Right ventricle myocardium superior (tissue), 1 donor: Measurements from ENCODE around the gene RASSF10. TPM values are rescaled to one million over a fixed set of nuclear protein-coding genes. Genes with fewer than 3 reads are reported as not detected.

Experiments
- ATAC-seq: fragments of 200-7000 bp; cut with Tn5 transposase; one replicate; pipeline ENCODE4 v1.9.1; 2020; ENCODE audit warnings: mild to moderate bottlenecking; ENCODE audit not compliant: poor library complexity
- DNase-seq: peaks from one replicate; pipeline ENCODE4 v3.0.0-alpha.2; 2020
- intact Hi-C: fragments of 100-400 bp; cut with DNase I; formaldehyde crosslinking; loops from one replicate; pipeline ENCODE4 v1.11.2; 2022
- long read RNA-seq: library from polyadenylated mRNA; unstranded; transcript quantifications from one replicate; pipeline ENCODE4 v2.0.0, GENCODE V29; 2021
- total RNA-seq: library from RNA; stranded (reverse); fragmentation: NEBNext Ultra II Directional; extraction: Animal tissue kit (Norgen Biotek cat#: 25700); gene quantifications from one replicate; pipeline ENCODE4 v1.2.1, GENCODE V29; 2021
- donor health status: DM: no; HTN: yes; CAD: no; lungs with severe emphysema.

The RASSF10 gene
- 0.22 TPM for total RNA-seq
- long read RNA-seq = 0 reads

DNA sequence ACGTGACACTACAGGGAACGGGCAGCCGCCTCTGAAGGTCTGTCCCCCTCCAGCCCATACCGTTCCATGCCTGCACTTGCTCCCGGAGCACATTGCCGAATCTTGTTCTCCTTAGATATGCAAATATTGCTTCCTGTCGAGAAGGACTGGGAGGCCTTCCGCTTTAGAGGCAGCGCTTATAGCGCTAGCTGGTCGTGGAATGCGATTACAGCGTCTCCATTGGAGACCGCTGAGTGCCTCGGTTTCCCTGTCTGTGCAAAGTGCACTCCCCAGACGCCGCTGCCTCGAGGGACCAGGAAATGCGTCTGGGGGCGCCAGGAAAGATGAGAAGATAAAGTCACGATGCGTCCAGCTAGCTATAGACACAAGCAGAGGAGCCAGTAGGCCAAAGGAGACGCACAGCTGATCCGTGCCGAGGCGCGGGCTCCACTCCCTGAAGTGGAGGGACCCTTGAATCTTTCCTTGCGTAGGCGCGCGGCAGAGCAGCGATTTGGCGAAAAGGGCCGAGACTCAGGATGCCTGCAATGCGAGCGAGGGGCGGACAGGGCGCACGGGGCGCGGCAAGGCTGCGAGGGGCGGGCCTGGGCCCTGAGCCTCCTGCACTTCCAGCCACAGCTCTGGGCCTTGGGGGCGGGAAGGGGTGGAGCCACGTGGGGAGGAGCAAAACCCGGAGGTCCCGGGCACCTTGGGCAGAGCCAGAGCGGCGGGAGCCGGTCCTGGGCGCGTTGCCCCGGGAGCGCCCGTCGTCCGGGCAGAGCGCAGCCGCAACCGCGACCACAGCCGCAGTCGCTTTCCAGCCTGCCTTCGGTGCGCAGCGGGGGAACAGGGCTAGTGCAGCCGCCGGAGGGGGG lies at the start of gene RASSF10:
TSS of gene RASSF10 (plus strand) at position 692 of the 851 bp plus-strand sequence. CDS start 261 bp downstream, outside the sequence.
- DNase-seq (peak; percentile 76), ATAC-seq (peak; percentile 87)
- intact Hi-C loops = no loop called here

DNA sequence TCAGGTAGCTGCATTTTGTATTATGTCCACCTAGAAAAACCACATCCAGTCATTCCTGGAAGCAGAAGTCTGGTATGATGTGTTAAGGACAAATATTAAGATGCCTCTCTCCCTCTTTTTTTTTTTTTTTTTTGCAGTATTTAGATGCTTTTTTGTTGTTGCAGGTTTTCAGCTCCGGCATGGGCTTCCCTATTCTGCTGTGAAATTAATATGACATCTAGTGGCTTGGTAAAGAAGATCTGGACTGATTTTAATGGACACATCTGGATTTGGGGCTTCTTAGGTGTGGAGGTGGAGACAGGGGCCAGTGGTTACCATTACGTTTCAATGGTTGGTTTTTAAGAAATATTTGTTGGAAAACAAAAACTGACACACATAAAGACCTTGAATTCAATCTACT lies 47.5 kb upstream of the RASSF10 start:
- intact Hi-C loops = loop anchor here (5.0 to 10.0 kb wide), 3 partner anchors 193 to 381 kb away; no protein-coding TSS in a partner anchor
- DNase-seq (no peak), ATAC-seq (no peak)

DNA sequence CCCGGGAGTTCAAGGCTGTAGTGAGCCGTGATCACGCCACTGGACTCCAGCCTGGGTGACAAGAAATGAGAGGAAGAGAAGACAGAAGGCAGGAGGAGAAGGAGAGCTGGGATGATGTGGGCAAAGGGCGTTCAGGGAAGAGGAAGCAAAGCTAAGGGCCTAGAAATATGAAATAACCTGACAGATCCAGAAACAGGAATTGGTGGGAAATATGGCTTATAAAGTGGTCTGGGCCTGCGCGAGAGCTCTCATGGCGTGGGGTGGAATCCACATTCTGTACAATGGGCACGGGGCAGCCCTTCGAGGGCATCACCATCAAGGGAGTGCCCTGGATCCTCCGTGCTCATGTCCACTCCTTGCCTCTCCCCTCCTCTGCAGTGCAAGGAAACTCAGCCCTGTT lies 46.8 kb upstream of the RASSF10 start:
- DNase-seq = no peak
- intact Hi-C loops = loop anchor here (5.0 to 10.0 kb wide), 3 partner anchors 192 to 380 kb away; no protein-coding TSS in a partner anchor
- no peak for ATAC-seq

DNA sequence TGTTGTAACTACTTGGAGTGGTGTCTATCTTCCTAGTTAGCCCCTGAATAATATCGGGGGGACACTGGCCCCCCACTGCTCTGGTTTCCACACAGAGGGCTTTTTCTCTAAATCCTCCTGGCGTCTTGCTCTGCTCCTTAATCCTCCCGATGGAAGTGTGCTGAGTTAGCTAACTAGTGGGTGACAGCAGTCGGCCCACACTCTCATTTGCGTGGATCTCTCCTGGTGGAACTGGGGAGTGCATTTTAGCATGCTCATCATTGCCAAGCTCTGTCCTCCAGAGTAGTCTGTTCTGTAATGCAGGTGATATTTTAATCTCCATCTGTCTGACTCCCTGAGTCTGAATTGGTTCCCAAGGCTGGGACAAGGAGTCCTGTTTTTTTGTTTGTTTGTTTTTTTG lies 46.1 kb upstream of the RASSF10 start:
- intact Hi-C loops = loop anchor here (5.0 to 10.0 kb wide), 3 partner anchors 192 to 379 kb away; no protein-coding TSS in a partner anchor
- DNase-seq (no peak), ATAC-seq (no peak)

DNA sequence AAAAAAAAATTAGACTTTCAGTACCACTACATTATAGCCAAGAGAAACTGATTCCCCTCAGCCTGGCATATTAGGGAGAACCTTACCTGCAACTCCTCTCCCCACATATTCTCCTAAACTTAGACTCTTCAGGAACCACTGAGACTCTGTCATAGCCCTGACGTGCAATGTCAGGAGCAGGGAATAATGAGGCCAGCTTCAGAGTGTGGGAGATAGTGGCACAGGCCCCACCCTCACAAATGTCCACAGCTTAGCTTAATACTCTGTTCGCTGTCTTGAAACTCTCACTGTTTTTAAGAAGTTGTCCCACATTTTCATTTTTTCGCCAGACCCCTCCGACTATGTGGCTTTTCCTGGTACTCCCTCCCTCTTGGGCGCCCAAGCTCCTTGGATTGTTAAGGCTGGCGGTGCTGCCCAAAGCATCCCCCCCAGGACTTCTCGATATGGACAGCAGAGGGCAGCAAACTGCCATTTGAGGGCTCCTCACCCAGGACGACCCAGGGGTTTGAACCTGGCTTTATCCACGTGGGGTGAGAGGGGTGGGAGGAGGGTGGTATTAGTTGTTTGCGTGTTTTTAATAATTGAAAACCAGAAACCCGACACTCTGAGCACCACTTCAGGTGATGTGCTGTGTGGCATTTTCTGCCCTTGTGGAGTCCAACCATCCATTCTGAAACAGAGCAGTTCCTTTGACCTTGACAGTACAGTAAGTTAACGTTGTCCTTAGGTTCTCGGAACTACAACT lies 45.2 kb upstream of the RASSF10 start:
- peak; percentile 65 for DNase-seq
- peak; percentile 92 for ATAC-seq
- intact Hi-C loops = loop anchor here (5.0 to 10.0 kb wide), 3 partner anchors 191 to 378 kb away; no protein-coding TSS in a partner anchor

DNA sequence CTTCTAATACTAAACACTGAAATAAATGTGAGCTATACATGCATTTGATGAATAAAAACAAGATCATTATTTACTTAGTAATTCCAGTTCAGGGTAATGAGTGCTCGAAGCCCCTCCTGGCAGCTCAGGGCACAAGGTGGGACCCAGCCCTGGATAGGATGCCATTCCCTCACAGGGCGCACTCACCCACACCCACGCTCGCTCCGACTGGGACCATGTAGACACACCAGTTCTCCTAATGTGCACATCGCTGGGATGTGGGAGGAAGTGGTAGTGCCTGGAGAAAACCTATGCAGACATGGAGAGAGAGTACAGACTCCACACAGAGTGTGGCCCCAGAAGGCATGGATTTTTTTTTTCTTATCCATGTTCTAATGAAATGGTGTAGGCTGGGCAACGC lies 44.5 kb upstream of the RASSF10 start:
- no peak for ATAC-seq
- DNase-seq = no peak
- intact Hi-C loops = loop anchor here (5.0 to 10.0 kb wide), 3 partner anchors 190 to 378 kb away; no protein-coding TSS in a partner anchor

DNA sequence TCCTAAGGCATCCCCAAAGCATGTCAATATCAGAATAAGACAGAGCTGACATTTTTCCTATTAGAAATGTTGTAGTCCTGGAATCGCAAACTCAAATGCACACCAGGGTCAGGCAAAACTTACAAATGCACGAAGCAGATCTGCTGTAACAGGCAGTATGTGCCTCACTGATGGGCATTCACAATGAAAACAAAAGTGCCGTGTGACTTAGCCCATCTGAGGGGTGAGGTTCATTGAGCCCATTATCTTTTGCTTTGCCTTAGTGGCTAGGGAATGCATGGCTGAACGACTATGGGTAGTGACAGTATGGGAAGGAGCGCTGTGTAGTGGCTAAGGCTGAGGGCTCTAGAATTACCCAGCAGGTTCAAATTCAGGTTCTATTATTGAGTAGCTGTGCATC lies 43.1 kb upstream of the RASSF10 start:
- DNase-seq (no peak), ATAC-seq (no peak)
- intact Hi-C loops = loop anchor here (10.0 kb wide), 1 partner anchor 189 kb away; no protein-coding TSS in a partner anchor

DNA sequence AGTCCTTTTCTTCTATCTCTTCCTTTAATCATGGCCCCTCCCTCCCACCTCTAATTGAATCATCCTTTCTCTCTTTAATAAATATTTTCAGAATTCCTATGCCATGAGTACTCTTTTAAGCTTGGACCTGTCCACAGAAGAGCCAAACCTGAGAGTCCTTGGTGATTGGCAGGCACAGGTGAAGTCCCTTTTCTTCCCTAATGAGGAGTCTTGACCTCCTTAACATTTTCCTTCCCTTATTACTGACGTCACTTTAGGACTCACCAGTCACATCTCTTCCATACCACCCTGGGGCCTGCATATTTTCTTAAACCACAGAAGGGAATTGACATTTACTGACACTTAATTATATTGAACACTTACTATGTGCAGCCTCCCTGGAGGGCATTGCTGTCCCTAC lies 41.0 kb upstream of the RASSF10 start:
- ATAC-seq = no peak
- intact Hi-C loops = loop anchor here (10.0 kb wide), 1 partner anchor 187 kb away; no protein-coding TSS in a partner anchor
- no peak for DNase-seq

DNA sequence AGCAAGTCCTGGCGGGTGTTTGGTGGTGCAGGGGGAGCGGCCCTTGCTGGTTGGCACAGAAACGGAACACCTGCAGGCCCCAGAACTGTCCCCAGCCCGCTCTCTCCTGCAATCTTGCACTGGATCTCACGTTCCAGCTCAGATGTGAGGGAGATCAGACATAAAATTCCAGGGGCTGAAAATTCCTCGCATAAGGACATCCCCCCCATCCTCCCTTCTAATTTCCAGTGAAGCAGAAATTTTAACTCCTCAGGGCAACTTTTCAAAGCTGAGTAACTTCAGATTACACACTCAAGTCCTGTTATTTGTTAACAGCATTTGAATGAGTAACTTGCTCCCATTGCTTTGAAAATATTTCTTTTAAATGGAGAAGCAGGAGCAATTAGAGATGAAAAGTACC lies 40.3 kb upstream of the RASSF10 start:
- no peak for DNase-seq
- ATAC-seq = no peak
- intact Hi-C loops = loop anchor here (10.0 kb wide), 1 partner anchor 186 kb away; no protein-coding TSS in a partner anchor

DNA sequence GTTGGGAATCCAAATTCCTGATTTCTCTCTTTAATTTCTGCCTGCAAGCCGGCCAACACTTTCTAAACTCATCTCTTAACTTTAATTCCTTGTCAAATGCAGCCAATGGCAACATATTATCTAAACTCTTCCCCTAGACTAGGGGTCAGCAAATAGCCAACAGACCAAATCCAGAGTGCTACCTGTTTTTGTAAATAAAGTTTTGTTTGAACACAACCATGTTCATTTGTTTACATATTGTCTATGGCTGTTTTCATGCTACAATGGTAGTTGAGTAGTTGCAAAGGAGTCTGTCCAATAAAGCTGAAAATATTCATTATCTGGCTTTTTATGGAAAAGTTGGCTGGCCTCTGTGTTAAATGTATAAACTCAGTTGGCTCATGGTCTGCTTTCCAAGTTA lies 37.2 kb upstream of the RASSF10 start:
- ATAC-seq (no peak), DNase-seq (no peak)
- intact Hi-C loops = no loop called here

DNA sequence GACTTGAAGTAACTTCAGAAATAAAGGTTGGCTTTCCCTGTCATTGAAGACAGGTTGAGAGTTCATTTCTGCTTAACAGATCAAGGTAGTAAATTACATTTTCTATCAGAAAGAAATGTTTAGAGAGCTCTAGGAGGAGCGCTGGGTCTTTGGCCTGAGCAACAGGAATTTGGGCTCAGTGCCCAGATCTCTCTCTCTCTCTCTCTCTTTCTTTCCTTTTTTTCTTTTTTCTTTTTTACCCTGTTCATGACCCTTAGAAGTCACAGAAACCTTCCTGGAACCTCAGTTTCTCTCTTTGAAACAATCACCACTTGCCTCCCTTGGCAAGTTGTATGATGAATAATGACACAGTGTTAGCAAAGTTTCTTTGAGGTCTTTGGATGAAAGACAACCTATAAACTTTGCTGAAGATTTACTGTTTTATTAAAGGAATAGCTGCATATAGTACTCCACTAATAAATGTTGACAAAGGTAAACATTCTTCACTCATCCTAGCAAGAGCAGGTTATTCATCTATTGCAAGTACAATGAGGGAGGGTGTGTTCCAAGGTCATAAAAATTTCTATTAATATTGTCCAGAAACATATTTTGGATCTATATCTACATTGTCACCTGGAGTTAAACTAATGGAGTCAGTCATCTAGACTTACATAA lies 35.5 kb upstream of the RASSF10 start:
- intact Hi-C loops = no loop called here
- ATAC-seq = no peak
- DNase-seq = no peak

DNA sequence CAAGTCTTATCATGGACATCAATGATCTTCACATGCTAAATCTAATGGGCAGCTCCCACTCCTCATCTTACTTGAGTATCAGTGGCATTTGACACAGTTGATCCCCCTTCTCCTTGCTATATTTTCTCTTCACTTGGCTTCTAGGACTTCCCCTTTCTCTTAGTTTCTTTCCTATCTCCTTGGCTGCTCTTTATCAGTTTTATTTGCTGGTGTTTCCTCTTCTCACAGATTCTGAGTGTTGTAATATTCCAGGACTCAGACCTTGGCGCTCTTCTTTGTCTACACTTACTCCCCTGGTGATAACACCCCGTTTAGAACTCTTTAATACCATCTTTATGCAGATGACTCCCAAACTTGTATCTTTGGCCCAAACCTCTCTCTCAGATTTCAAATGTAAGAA lies 33.9 kb upstream of the RASSF10 start:
- no peak for DNase-seq
- intact Hi-C loops = no loop called here
- ATAC-seq = no peak

DNA sequence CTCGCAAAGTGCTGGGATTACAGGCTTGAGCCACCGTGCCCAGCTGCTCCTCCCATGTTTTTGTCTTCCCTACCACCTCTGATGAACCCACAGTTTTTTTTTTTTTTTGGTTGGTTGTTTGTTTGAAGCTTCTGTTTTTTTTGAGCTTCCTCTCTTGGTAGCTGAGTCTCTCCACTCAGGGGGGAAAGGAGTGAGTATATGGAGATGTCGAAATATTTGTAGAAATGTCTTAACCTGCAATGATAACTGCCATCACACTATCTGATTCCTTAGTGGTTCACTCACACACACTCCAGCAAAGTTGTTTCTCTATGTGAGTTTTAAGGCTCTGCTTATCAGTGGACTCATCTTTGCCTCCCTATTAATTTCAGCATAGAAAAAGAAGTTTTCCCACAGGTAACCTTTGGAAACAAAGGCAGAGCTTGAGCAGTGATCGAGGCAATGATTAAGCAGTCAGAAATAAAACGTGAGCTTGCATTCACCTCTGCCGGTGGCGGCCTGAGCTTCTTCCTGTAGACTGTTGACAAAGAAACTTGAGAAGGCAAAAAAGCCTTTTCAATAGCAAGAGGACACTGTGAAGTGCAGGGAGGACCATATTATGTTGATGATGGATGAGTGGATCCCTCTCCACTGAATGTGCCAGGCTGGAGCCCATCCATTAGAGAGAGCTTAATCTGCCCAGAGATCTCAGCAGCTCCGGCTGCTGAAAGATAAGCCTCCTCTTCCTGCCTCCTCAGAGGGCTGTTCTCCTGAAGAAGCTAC lies 29.0 kb upstream of the RASSF10 start:
- DNase-seq = no peak
- no peak for ATAC-seq
- intact Hi-C loops = no loop called here

DNA sequence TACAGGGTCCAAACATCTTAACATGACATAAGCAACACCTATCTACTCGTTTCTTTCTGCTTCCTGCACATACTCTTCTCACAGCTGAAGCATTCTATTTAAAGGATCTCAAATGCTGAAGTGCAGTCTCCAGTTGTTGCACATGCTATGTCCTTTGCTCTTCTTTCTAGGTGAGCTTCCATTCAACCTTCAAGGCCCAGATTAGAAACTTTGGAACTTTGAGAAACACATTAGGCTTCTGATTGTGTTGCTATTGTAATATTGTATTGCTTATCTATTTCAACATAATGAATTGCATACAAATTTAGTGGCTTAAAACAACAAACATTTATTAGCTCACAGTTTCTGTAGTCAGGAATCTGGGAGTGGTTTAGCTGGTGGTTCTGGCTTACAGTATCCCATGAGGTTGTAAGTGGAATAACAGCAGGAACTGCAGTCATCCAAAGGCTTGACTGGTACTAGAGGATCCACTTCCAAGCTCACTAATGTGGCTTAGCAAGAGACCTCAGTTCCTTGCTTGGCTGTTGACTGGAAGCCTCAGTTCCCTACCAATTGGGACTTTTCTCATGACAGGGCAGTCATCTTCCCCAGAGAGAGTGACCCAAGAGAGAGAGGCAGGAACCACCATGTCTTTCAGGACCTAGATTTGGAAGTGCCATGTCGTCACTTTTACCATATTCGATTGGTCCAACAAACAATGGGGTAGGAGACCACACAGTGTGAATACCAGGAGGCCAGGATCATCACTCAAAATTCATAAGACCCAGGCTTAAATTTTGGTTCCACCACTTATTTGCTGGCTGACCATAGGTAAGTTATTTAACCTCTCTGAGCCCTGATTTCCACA lies 27.2 kb upstream of the RASSF10 start:
- no peak for ATAC-seq
- intact Hi-C loops = no loop called here
- no peak for DNase-seq

DNA sequence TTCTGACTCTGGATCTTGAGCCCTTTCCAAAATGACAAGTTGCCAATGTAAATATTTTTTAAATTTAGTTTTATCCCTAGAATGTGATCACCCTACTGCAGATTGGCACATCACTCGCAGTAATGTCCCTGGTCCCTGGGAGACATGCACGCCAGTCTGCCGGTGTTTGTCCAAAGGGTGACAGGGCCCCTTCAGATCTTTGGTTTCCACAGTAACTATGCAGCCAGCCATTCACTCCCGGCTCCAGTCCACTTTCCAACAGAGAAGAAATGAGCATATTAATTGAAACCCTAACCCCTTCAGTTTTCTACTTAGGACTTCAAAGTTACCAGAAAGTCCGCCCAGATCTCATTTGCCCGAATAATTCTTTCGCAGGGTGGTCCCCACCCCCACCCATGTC lies 25.8 kb upstream of the RASSF10 start:
- intact Hi-C loops = no loop called here
- DNase-seq = no peak
- no peak for ATAC-seq

DNA sequence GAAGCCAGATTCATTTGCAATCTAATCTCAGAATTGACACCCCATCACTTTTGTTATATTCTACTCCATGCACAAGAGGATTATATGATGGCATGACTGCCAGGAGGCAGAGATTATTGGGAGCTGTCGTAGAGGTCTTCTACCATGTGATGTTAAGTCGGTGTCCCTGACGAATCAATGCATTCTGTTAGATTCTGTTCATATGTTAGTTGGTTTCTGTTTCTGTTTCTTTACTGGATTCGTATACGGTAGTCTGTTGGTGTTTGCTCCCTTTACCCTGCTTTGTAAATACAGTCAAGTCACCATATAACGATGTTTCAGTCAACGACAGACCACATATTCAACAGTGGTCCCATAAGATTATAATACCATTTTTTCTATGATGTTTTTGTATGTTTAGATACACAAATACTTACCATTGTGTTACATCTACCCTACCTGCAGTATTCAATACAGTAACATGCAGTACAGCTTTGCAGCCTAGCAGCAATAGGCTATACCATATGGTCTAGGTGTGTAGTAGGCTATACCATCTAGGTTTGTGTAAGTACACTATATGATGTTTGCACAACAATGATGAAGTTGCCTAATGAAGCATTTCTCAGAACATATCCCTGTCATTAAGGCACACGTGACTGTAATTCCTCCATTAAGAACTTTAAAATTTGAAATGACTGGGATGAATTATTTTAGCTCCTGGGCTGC lies 22.8 kb upstream of the RASSF10 start:
- intact Hi-C loops = no loop called here
- ATAC-seq (no peak), DNase-seq (no peak)
